T-helper 17 cell (primary cell): ENCODE results near the gene CD200R1. TPM values are rescaled to one million over a fixed set of nuclear protein-coding genes. Genes with fewer than 3 reads are reported as not detected.

Experiments used
- total RNA-seq, 4 donors: library from RNA in 2 of 4; stranded (reverse) in 2 of 4; gene quantifications; one replicate each; pipeline ENCODE4 v1.2.3 and lab custom pipeline; 2022 to 2026

The CD200R1 gene
- total RNA-seq, 2 donors from 2014 or later = 7.1 to 12.8 TPM

Other genes with a start within 250 kb of the CD200R1 start
- gene CD200R1L, start 128.2 kb downstream of the CD200R1 start, total RNA-seq = not detected
- 10 to 100 TPM; 16.7 to 20.4 TPM for gene GTPBP8, start 15.9 kb upstream of the CD200R1 start, total RNA-seq
- gene BOC, start 236.5 kb upstream of the CD200R1 start, total RNA-seq = not detected